KBM-7 (cell line): ENCODE measurements around the gene TWNK.
"Not testable (repeated sequence)": the region's sequence is repeated elsewhere in the genome, so short reads cannot be mapped to it uniquely, and the experiment has no call there.

Experiments used
- DNase-seq: peaks from one replicate; pipeline ENCODE4 v3.0.0-alpha.2; 2015
- in situ Hi-C: fragments of 300-500 bp; cut with MboI; formaldehyde crosslinking; loops from 2 replicates; pipeline ENCODE4 v1.14.3; 2020; ENCODE audit warnings: low sequenced_read_pairs, low pct_unique_long_range_greater_than_20kb, mixed read lengths

TWNK gene

GRCh38 chr10:101021692-101022251, 34.4 kb downstream of the TWNK start:
- DNase-seq, result no peak
- in situ Hi-C loops, result no loop called here

GRCh38 chr10:101022967-101023705, 35.8 kb downstream of the TWNK start:
- DNase-seq, result no peak
- in situ Hi-C loops, result no loop called here

GRCh38 chr10:101027106-101027720, 39.9 kb downstream of the TWNK start:
- DNase-seq, result no peak
- in situ Hi-C loops, result no loop called here

GRCh38 chr10:101028446-101029337, 41.3 kb downstream of the TWNK start:
- peak; percentile 68 for DNase-seq
- in situ Hi-C loops, result no loop called here

GRCh38 chr10:101029520-101030295, 42.4 kb downstream of the TWNK start:
- DNase-seq, result no peak
- in situ Hi-C loops, result no loop called here

- in situ Hi-C loops, result no loop called here
- no peak for DNase-seq
Measured at GRCh38 chr10:101030496-101031127, 43.3 kb downstream of the TWNK start.

- in situ Hi-C loops, result no loop called here
- DNase-seq, result peak; percentile 92
Measured at GRCh38 chr10:101031128-101031795, 43.9 kb downstream of the TWNK start, which contains the start of the genes PDZD7 and SFXN3. Gene PDZD7 (minus strand): TSS chr10:101031129. CDS start chr10:101030219, 910 bp downstream. Gene SFXN3 (plus strand): TSS chr10:101031234. CDS start chr10:101034695, 3,461 bp downstream.

- in situ Hi-C loops, result no loop called here
- peak; percentile 44 for DNase-seq
Measured at GRCh38 chr10:101031796-101032636, 44.7 kb downstream of the TWNK start.

GRCh38 chr10:101032637-101033224, 45.4 kb downstream of the TWNK start:
- DNase-seq, result peak; percentile 92
- in situ Hi-C loops, result no loop called here

- no peak for DNase-seq
- in situ Hi-C loops, result no loop called here
Measured at GRCh38 chr10:101033276-101033675, 45.9 kb downstream of the TWNK start.

GRCh38 chr10:101034404-101034803, 47.1 kb downstream of the TWNK start:
- in situ Hi-C loops, DNase-seq: not testable (repeated sequence)

GRCh38 chr10:101035314-101035713, 48.0 kb downstream of the TWNK start:
- DNase-seq, result no peak

GRCh38 chr10:101035916-101036702, 48.8 kb downstream of the TWNK start:
- in situ Hi-C loops, result no loop called here
- no peak for DNase-seq

More at GRCh38 chr10:101035314-101035713, 48.0 kb downstream of the TWNK start:
- in situ Hi-C loops, result no loop called here

- in situ Hi-C loops, result no loop called here
- no peak for DNase-seq
Measured at GRCh38 chr10:101036726-101037125, 49.4 kb downstream of the TWNK start.

GRCh38 chr10:101038484-101038883, 51.1 kb downstream of the TWNK start:
- DNase-seq, result no peak
- in situ Hi-C loops, result no loop called here

- no peak for DNase-seq
- in situ Hi-C loops, result no loop called here
Measured at GRCh38 chr10:101040061-101040460, 52.7 kb downstream of the TWNK start.
